K562 (cell line): ENCODE data around the gene IGLL1.

Source experiments
- CREB1 ChIP-seq, 2 experiments: sonication (generic) in 1 of 2; formaldehyde crosslinking in 1 of 2; IDR thresholded peaks; 2 replicates each; pipeline versions ENCODE4 v1.6.1 to v1.8.0; 2012 to 2022; ENCODE audit warnings: inconsistent platforms in 1 of 2, mild to moderate bottlenecking in 1 of 2, missing genetic modification reagents in 1 of 2, moderate library complexity in 1 of 2
- ETV5 ChIP-seq: sonication (generic); formaldehyde crosslinking; IDR thresholded peaks from 2 replicates; pipeline ENCODE4 v1.4.0; 2020; ENCODE audit warnings: low read depth, mild to moderate bottlenecking, missing genetic modification reagents
- HDAC2 ChIP-seq: fragments of 450-650 bp; IDR thresholded peaks from 2 replicates; pipeline ENCODE4 v1.6.1; 2016; ENCODE audit warnings: mild to moderate bottlenecking
- HDAC6 ChIP-seq: IDR thresholded peaks from 2 replicates; pipeline ENCODE4 v1.6.1; 2012; ENCODE audit warnings: low read depth, mild to moderate bottlenecking, control low read depth, inconsistent platforms, low read length, moderate library complexity
- HNRNPLL ChIP-seq: fragments of 200-400 bp; formaldehyde crosslinking; IDR thresholded peaks from 2 replicates; pipeline ENCODE4 v1.6.1; 2017; ENCODE audit warnings: low read length, low read depth, mild to moderate bottlenecking; ENCODE audit not compliant: poor library complexity, severe bottlenecking
- ILK ChIP-seq: fragments of 450-650 bp; IDR thresholded peaks from 2 replicates; pipeline ENCODE4 v1.6.1; 2016; ENCODE audit warnings: missing genetic modification characterization, low read depth, mild to moderate bottlenecking, missing compliant biosample characterization, moderate library complexity, borderline replicate concordance
- POLR2A ChIP-seq: fragments of 450-650 bp; conservative IDR thresholded peaks from 2 replicates; pipeline ENCODE4 v1.6.1; 2016
- POLR2AphosphoS5 ChIP-seq: IDR thresholded peaks from 2 replicates; pipeline ENCODE4 v1.6.1; 2011; ENCODE audit warnings: mild to moderate bottlenecking, low read depth, low read length, moderate library complexity; ENCODE audit not compliant: control insufficient read depth, insufficient read depth
- SMARCA4 ChIP-seq: fragments of 450-650 bp; IDR thresholded peaks from 2 replicates; pipeline ENCODE4 v1.6.1; 2016
- TF ChIP-seq, protein P1 (sequence below), 3 experiments: IDR thresholded peaks in 2 of 3; conservative IDR thresholded peaks in 1 of 3; 2 replicates each; pipeline ENCODE4 v1.5.1; 2011 to 2012; ENCODE audit warnings: low read length in 3 of 3, mild to moderate bottlenecking in 3 of 3, control low read depth in 2 of 3, improper control_type of control experiment in 1 of 3, inconsistent platforms in 1 of 3, low read depth in 1 of 3, mixed read lengths in 1 of 3, moderate library complexity in 1 of 3; ENCODE audit not compliant: insufficient read depth in 2 of 3
- TF ChIP-seq, protein P2 (sequence below): fragments of 450-650 bp; formaldehyde crosslinking; IDR thresholded peaks from 2 replicates; pipeline ENCODE4 v1.4.0; 2022; ENCODE audit warnings: missing genetic modification characterization

DNA sequence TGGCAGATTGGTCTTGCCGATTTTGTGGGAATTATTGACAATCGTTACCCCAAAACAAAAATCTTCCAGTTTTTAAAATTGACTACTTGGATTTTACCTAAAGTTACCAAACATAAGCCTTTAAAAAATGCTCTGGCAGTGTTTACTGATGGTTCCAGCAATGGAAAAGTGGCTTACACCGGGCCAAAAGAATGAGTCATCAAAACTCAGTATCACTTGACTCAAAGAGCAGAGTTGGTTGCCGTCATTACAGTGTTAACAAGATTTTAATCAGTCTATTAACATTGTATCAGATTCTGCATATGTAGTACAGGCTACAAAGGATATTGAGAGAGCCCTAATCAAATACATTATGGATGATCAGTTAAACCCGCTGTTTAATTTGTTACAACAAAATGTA, 37.2 kb downstream of the IGLL1 start:
- TF ChIP-seq, protein P1, sequence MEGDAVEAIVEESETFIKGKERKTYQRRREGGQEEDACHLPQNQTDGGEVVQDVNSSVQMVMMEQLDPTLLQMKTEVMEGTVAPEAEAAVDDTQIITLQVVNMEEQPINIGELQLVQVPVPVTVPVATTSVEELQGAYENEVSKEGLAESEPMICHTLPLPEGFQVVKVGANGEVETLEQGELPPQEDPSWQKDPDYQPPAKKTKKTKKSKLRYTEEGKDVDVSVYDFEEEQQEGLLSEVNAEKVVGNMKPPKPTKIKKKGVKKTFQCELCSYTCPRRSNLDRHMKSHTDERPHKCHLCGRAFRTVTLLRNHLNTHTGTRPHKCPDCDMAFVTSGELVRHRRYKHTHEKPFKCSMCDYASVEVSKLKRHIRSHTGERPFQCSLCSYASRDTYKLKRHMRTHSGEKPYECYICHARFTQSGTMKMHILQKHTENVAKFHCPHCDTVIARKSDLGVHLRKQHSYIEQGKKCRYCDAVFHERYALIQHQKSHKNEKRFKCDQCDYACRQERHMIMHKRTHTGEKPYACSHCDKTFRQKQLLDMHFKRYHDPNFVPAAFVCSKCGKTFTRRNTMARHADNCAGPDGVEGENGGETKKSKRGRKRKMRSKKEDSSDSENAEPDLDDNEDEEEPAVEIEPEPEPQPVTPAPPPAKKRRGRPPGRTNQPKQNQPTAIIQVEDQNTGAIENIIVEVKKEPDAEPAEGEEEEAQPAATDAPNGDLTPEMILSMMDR (IDR thresholded peaks at IDR 0.05 in 2 of 3, conservative IDR thresholded peaks at IDR 0.05 in 1 of 3; ENCODE audit: insufficient read depth in 2 of 3, low read depth in 1 of 3, low read length in 3 of 3): no peak
- TF ChIP-seq SMARCA4 (no peak), ILK (no peak), POLR2A (no peak), HNRNPLL (no peak), ETV5 (no peak), CREB1 (IDR thresholded peaks at IDR 0.05) (no peak), CREB1 (CRISPR knock-in tag; IDR thresholded peaks at IDR 0.05) (no peak), HDAC2 (no peak), POLR2AphosphoS5 (no peak), HDAC6 (no peak)
- TF ChIP-seq, protein P2, sequence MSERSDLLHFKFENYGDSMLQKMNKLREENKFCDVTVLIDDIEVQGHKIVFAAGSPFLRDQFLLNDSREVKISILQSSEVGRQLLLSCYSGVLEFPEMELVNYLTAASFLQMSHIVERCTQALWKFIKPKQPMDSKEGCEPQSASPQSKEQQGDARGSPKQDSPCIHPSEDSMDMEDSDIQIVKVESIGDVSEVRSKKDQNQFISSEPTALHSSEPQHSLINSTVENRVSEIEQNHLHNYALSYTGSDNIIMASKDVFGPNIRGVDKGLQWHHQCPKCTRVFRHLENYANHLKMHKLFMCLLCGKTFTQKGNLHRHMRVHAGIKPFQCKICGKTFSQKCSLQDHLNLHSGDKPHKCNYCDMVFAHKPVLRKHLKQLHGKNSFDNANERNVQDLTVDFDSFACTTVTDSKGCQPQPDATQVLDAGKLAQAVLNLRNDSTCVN: no peak
